GM12872 (cell line): Measurements from ENCODE around the gene CARD14.

Experiments used
- TF ChIP-seq, protein P1 (sequence below): IDR thresholded peaks from 3 replicates; pipeline ENCODE4 v1.5.1; 2011; ENCODE audit warnings: low read depth, mild to moderate bottlenecking, low read length, moderate library complexity; ENCODE audit not compliant: insufficient read depth

Gene CARD14

DNA sequence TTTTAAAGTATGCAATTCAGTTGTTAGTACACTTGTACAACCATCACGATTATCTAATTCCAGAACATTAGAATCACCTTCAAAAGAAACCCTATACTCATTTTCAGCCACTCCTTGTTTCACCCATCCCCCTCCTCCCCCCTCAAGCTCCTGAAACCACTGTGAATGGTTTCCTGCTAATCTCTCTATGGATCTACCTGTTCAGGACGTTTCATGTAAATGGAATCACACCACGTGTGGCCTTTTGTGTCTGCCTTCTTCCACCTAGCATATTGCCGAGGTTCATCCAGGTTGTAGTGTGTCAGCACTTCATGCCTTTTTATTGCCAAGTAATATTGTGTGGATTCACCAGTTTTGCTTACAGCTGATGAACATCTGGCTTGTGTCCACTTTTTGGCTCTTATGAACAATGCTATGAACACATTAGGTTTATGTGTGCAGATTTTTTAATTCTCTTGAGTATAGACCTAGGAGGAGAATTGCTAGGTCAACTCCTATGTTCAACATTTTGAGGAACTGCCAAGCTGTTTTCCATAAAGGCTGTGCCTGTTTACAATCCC is 40.7 kb upstream of the CARD14 start:
- TF ChIP-seq, protein P1, sequence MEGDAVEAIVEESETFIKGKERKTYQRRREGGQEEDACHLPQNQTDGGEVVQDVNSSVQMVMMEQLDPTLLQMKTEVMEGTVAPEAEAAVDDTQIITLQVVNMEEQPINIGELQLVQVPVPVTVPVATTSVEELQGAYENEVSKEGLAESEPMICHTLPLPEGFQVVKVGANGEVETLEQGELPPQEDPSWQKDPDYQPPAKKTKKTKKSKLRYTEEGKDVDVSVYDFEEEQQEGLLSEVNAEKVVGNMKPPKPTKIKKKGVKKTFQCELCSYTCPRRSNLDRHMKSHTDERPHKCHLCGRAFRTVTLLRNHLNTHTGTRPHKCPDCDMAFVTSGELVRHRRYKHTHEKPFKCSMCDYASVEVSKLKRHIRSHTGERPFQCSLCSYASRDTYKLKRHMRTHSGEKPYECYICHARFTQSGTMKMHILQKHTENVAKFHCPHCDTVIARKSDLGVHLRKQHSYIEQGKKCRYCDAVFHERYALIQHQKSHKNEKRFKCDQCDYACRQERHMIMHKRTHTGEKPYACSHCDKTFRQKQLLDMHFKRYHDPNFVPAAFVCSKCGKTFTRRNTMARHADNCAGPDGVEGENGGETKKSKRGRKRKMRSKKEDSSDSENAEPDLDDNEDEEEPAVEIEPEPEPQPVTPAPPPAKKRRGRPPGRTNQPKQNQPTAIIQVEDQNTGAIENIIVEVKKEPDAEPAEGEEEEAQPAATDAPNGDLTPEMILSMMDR: no peak

DNA sequence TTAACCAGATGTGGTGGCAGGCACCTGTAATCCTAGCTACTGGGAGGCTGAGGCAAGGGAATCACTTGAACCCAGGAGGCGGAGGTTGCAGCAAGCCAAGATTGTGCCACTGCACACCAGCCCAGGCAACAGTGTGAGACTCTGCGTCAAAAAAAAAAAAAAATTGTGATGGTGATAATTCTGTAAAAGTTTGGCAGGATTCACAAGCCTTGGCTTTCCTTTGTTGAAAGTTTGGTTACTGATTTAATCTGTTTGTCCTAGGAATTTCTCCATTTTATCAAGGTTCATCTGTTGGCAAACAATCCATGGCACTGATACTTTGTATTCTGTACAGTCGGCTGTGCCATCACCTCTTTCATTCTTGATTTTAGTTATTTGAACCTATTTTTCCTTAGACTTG is 38.8 kb upstream of the CARD14 start:
- TF ChIP-seq, protein P1: no peak

DNA sequence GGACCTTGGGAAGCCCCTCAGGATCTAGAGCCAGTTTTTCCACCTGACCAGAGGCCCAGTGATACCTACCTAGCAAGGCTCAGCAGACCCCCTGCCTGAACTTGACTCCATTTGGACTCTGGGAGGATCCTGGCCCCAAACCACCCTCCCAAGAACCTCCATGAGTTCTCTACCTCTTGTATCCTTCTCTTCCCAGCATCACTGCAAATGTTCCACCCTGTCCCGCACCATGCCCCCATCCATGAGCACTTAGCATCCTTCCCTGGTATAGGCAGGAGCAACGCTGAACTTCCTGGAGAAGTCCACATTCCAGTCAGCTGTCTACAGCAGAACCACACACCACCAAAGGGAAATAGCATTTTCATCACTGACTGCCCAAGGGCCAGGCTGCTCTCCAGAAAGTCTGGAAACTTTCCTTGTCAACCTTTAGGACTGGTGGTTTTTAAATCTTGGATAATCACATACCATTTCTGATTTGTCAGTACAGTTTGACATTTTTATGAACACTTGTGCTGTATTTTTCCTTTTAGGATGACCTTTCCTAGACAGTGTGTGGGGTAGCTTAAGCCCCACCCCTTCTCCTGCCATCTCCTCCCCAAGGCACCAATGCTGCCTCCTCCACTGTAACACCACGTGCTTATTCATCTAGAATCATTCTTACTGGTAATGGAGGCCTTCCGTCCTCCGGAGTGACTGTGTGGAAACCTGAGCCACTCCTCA is 36.8 kb upstream of the CARD14 start:
- TF ChIP-seq, protein P1: no peak

DNA sequence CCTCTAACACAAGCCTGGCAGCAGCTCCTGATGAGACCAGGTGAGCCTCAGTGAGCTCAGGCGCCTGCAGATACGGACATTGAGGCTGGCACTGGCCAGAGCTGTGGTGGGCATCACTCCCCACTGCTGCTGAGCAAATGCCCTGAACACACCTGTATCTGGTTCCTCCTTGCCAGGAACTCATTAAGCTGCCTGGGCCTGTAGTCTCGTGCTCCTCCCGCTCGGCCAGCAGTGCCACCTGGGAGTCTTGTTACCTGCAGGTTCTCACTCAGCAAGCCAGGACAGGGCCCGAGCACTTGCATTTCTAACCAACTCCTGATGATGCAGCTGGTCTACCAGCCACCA is 36.2 kb upstream of the CARD14 start:
- TF ChIP-seq, protein P1: no peak

DNA sequence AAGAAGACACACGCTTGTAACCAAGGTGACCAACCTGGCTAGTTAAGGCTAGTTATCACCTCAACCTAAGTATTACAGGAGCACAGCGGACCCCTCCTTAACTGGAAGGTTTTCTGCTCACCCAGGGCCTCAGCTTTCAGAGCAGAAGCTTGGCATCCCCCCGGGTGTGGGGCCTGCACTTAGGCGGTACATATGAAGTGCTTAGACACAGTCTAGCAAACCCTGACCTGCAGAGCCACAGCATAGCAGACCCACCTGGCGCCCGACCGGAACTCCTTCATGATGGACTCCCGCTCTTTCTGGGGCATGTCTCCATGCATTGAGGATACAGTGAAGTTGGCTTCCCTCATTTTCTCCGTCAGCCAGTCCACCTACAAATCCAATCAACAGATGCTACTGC is 32.7 kb upstream of the CARD14 start:
- TF ChIP-seq, protein P1: no peak

DNA sequence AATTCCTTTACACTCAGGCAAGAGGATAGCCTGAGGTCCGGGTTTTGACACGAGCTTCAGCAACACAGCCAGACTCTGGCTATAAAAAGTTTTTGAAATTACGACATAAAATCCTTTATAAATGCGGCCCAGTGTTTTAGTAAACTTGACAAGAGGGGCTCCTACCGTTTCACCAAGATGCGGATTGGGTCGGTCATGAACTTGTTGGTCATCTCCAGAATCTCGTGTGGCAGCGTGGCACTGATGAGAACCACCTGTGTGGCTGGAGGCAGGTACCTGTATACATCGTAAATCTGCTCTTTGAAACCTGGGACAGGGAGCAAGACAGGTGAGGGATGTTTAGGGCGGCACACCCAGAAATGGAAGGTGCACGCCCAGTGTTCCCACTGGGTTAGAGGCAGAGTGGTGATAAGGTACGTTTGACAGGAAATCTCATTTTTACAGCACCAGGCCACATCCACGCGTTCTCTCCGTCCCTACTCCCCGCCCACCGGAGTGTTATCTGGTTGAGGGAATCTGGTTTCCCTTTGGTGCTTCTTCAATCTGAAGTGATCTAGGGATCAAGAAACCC is 30.9 kb upstream of the CARD14 start:
- TF ChIP-seq, protein P1: no peak

DNA sequence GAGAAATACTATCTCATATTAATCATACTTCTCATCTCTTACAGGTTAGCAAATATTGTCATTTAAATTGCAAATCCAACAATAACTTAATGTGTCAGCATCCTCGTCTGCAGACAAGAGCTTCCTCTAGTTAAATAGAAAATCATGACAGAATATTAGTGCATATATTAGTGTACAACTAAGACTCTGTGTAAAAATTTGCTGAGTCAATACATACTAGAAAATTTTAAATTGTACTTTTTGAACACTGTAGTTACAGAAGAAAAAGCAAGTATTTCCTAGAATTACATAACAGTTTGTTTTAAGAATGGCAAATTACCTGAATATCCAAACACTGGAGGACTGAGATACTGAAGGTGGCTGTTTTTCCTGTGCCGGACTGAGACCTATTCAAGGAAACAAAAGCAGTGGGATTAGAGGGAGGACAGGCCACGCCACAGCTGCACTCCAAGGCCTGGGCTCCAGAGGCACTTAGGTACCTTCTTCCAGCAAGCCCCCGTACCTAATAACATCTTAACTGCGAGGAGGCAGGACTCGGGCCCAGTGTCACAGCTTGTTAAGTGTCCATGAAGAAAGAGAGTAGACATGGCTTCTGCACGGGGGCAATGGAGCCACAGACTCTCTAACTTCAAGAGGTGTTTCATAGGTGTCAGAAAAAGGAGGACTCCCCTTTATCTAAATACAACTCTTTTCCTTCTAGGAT is 28.2 kb upstream of the CARD14 start:
- TF ChIP-seq, protein P1: no peak
